ENCODE data around the gene ZFP82.

ZFP82 gene

DNA sequence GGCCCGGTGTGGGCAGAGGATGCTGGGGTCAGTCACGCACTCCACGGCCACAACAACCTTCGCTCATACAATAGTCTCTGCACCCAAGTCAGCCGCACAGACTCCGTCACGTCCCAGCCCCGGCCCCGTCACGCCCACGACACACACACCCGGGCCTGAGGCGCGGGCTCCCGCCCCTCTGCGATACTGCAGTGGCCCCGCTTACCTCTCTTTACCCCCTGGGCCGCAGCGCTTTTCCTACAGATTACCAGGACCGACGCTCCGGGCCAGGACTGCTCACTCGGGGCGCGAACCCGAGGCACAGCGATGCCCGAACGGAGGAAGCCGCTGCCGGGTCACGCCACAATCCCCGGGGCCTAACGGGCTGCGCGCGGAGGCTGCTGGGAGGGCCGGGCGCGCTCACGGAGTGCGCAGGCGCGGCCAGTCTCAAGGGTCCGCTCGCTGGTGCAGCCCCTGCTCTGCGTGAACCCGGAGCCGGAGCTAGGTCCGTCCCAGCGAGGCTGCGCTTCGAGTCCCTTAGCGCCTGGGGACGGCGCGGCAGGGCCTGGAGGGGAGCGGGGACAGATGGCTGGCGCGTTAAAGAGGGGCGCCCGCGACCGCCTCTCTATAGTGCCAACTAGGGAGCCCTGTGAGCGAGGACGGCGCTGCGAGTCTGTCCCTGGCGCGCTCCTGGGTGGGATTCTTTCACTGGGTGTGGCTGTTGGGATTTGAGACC lies at the start of gene ZFP82:
Gene ZFP82, minus strand, starts transcription at position 358 of the 715 bp plus-strand sequence. CDS start 8,855 bp downstream, outside the sequence.
- DNase-seq = peak; percentile 77 to 81

DNA sequence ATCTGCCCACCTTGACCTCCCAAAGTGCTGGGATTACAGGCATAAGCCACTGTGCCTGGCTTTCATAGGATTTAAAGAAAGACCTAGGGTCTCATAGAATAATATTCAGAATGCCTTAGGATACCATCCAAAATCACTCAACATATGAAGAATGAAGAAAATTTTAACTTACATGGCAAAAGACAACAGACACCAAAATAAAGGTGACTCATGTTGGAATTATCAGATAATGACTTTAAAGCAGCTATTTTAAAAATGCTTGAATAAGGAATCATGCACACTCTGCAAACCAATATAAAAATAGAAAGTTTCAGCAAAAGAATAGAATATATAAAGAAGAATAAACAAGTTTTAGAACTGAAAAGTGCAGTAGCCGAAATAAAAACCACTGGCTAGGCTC lies 41.6 kb upstream of the ZFP82 start:
- no peak for DNase-seq

DNA sequence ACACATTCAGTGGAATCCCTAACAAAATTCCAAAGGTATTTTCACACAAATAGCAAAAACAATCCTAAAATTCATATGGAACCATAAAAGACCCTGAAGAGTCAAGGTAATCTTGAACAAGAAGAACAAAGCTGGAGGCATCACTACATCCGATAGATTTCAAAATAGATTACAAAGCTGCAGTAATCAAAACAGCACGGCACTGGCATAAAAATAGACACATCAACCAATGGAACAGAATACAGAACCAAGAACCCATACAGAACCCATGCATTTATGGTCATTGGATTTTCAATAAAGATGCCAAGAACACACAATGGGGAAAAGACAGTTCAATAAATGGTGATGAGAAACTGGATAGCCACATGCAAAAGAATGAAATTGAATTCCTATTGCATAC lies 38.4 kb upstream of the ZFP82 start:
- DNase-seq = no peak

DNA sequence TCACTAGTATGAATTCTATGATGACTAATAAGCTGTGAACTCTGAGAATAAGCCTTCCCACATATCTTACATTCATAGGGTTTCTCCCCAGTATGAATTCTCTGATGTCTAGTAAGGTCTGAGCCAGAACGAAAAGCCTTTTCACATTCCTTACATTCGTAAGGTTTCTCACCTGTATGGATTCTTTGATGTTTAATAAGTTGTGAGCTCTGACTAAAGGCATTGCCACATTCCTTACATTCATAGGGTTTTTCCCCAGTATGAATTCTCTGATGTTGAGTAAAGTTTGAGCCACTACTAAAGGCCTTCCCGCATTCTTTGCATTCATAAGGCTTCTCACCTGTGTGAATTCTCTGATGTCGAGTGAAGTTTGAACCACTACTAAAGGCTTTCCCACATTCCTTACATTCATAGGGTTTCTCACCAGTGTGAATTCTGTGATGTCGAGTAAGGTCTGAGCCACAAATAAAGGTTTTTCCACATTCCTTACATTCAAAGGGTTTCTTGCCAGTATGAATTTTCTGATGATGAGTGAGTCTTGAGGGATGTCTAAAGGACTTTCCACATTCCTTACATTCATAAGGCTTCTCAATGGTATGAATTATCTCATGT lies 30.7 kb upstream of the ZFP82 start:
- DNase-seq = no peak

DNA sequence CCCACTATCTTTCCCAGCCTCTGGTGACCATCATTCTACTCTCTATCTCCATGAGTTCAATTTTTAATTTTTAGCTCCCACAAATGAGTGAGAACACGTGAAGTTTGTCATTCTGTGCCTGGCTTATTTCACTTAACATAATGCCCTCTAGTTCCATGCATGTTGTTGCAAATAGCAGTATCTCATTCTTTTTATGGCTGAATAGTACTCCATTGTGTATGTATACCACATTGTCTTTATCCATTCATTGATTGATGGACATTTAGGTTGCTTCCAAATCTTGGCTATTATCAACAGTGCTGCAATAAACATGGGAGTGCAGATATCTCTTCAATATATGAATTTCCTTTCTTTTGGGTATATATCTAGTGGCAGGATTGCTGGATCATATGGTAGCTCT lies 22.9 kb upstream of the ZFP82 start:
- no peak for DNase-seq

- no peak for DNase-seq
These were observed 18.1 kb upstream of the ZFP82 start for GRCh38 chr19:36436531-36436930.

DNA sequence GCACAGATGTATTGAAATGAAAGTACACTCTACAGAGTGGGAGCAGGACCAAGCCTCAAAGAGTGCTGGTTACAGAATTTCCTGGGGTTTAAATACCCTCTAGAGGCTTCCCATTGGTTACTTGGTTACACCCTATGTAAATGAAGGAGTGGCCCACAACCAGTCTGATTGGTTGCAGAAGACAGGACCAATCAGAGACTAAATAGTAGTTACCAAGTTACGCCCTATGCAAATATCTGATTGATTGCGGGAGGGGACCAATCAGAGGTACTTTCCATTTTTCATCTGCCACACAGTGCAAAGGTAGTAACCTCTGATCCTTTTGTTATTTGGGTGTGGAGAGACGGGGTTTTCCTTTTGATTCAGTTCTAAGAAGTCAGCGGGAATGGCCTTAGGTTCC lies 5.5 kb upstream of the ZFP82 start:
- DNase-seq = no peak

GRCh38 chr19:36421749-36422481 lies 3.5 kb upstream of the ZFP82 start:
- no peak for DNase-seq

GRCh38 chr19:36420961-36421748 lies 2.7 kb upstream of the ZFP82 start:
- DNase-seq = no peak

GRCh38 chr19:36417752-36418286 lies 625 bp downstream of the ZFP82 start:
- peak in 1 of 2 donors; percentile 25 for DNase-seq

DNA sequence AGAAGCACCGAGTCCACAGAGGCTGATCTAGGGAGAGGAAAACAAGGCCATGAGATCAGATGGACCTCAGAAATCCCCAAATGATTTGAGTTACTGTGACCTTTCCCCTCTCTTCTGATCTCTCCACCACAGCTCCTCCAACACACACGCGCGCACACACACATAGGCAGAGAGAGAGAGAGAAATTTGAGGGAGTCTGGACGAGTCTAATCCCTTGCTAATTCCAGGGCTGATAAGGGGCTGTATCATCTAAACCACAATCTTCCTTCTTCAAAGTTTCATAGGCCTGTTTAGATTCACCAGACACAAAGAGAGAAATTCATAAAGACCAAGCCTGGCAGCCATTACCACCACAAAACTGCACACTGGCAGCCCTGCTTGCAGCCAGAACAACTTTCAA lies 8.6 kb downstream of the ZFP82 start:
- no peak for DNase-seq

DNA sequence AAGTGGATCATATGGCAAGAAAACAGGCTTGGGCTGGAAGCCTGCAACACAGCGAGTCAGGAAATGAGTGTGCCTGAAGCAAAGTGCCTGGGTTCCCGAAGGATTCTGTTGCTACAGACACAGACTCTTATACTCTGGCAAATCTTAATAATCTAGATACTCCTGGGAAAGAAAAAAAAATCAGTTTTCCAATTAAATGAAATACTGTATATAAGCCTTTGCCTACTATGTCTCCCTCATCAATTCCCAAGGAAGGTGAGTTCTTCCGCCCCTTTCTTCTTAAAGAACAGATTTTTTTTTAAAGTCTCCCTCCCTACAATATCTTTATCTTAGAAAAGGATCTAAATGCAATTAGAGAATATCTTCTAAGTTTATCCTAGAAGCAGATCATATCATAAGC lies 10.3 kb downstream of the ZFP82 start:
- no peak for DNase-seq

DNA sequence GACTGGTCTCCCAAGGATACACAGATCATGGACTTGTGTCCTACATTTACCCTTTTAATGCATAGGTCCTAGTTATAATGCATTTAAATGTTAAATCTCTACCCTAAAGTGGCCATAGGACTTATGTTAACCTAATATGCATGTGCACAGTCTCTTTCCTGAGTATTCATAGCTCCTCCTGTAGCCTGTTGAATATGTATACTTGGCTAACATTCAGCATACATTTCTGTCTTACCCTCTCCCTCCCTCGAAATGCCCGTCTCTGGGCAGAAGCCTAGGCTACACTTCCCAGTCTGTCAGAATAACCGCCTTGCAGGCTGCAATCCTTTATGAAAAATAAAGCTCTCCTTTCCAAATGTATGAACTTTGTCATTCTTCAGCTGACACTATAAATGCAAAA lies 13.9 kb downstream of the ZFP82 start:
- DNase-seq = no peak

DNA sequence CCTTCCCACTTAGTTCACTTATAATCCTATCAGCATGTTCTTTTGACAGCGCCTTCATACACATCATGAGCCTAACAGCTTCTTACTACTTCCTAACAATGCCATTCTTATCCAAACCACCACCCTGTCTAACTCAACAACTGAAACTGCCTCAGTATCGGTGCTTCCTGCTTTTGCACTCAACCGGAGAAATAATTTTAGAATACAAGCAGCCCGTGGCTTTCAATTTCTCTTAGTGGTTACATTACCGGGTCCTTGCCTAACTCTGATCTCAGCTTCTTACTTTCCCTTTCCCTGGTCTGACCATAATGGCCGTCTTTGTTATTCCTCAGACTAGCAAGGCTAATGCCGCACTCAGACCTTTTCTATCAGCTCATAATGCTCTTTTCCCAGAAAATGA lies 17.0 kb downstream of the ZFP82 start:
- no peak for DNase-seq

- DNase-seq = no peak
These were observed 19.9 kb downstream of the ZFP82 start for GRCh38 chr19:36398571-36398970.

DNA sequence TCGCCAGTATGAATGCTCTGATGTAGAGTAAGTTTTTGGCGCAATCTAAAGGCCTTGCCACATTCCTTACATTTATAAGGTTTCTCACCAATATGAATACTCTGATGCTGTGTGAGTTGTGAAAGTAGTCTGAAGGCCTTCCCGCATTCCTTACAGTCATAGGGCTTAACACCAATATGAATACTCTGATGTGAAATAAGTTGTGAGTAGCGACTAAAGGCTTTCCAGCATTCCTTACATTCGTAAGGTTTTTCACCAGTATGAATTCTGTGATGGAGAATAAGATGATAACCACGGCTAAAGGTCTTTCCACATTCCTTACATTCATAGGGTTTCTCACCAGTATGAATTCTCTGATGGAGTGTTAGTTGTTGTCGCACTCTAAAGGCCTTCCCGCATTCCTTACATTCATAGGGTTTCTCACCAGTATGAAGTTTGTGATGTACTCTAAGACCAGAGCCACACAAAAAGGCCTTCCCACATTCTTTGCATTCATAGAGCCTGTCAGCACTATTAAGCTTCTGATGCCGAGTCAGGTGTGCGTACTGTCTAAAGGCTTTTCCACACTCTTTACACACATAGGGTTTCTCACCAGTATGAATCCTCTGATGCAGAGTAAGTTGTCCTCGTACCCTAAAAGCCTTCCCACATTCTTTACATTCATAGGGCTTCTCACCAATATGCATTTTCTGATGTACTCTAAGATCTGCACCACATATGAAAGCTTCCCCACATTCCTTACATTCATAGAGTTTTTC lies 25.3 kb downstream of the ZFP82 start:
- no peak for DNase-seq

- no peak for DNase-seq
These were observed 39.0 kb downstream of the ZFP82 start for GRCh38 chr19:36379510-36379819.

GRCh38 chr19:36378625-36379509 lies 39.6 kb downstream of the ZFP82 start, which contains the start of gene ZFP14:
Gene ZFP14 (minus strand): TSS chr19:36379201. CDS start chr19:36367892, 11,309 bp downstream.
- peak; percentile 92 to 94 for DNase-seq

GRCh38 chr19:36377541-36378178 lies 40.8 kb downstream of the ZFP82 start:
- DNase-seq = no peak

GRCh38 chr19:36373638-36374156 lies 44.7 kb downstream of the ZFP82 start:
- DNase-seq = no peak

All from stimulated activated CD4-positive, alpha-beta T cell treated with anti-CD3 and anti-CD28 coated beads, Interleukin-2, amount 100 ng/mL, for 24 hours (primary cell).